ENCODE measurements around the gene PPP1R14D. TPM values are rescaled to one million over a fixed set of nuclear protein-coding genes. Genes with fewer than 3 reads are reported as not detected.

PPP1R14D gene
- polyA plus RNA-seq, 6 donors from 2014 or later = not detected

DNA sequence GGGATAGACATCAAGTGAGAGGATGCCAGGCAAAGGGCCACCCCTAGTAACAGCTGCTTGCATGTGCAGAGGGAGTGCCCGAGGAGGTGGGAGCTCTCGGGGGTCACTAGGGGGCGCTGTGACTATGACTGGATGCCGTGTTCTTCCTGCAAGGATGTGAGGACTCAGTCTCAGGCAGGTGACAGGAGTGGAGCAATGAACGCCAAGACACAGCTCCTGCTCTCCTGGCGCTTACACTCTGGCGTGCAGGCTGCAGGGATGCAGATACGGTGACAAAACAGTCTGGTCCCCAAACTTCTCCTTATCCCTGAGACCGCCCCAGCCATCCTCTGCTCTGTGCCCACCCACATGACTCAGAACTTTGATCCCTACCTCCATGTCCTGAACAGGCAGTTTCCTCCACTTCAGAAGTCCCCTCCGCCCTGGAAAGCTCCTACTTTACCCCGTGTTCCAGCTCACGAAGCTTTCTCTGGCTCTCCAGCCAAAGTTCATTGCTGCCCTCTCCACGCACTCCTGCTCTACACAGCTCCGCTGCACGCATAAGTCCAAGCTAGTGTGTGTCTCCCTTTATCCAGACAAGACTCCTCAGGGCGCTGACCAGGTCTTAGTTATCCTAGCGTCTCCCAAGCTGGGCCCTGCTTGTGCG is 30.8 kb upstream of the PPP1R14D start:
- Mint-ChIP-seq H3K9me3 (no peaks in the 10 kb centered on the region), H3K4me3 (no peak overlapping the region)

DNA sequence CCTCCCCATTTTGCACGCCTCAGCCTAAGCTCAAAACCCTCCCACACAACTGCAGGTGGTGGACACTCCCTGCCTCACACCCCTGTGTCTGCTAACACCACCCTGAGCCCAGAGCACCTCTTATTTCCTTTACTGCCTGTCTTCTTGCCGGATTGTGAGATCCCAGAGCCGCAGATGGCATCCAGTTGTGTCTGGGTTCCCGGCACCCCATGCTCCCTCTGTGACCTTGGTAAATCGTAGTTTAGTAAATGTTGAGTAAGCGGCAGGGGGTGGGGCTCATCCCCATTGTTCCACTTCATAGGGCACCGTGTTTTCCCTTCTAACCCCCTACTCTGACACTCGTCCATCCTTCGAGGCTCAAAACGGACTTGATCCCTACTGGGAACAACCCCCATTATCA is 30.2 kb upstream of the PPP1R14D start:
- Mint-ChIP-seq H3K27me3 (peaks cover 0 to under 1% (median 0%) of the 10 kb centered on the region in 3 donors), H3K4me3 (peak overlapping the region in 2 of 8 donors; percentile 34 to 66), H3K36me3 (peaks cover 0 to 4% of the 10 kb centered on the region in 2 donors), H3K4me1 (peaks cover 8 to 17% (median 11%) of the 10 kb centered on the region in 3 donors), H3K9me3 (no peaks in the 10 kb centered on the region), H3K27ac (no peak overlapping the region)
- DNase-seq (no peak), ATAC-seq (ENCODE audit: low read depth in 2 of 2) (no peak)

More for the DNA sequence above, 30.8 kb upstream of the PPP1R14D start:
- H3K27ac Mint-ChIP-seq = peak overlapping the region in 1 of 6 donors; percentile 37
- H3K36me3 Mint-ChIP-seq = peaks cover 0 to 4% of the 10 kb centered on the region in 2 donors
- DNase-seq (peak; percentile 69), ATAC-seq (ENCODE audit: low read depth in 2 of 2) (peak; percentile 79 to 83)
- H3K4me1 Mint-ChIP-seq = peaks cover 8 to 17% (median 11%) of the 10 kb centered on the region in 3 donors
- H3K27me3 Mint-ChIP-seq = peaks cover 0 to 6% (median 5%) of the 10 kb centered on the region in 3 donors

DNA sequence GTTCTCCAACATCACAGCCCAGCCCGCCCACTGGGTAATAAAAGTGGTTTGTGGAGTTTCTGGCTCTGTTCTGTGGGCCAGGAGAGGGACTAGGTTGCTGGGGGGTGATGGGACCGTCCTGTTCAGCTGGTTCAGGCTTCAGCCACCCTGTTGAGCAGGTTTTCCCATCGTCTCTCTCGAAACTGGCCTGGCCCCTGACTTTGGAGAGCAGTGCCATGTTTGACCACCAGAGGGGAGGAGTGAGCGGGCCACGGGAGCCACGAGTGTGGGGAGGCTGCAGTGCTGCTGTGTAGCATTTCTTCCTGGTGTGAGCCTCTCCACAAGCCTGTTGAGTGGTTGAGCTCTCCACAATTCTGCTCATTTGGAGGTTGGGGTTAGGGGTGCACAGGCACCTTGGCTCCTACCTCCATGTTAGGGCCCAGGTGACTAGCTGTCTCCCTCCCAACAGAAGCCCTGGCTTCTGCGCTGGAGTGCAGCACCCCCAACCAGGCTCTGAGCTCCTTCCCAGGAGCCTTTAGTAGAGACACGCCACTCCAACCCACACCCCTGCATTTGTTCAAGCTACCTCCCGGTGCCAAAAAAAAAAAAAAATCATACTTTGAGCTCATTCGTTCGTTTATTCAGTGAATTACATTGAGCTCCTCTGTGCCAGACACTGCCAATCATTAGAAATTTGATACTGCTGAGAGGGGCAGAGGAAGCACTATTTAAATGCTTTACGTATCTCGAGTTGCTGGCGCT is 29.3 kb upstream of the PPP1R14D start:
- Mint-ChIP-seq H3K36me3 (peaks cover 0 to 4% of the 10 kb centered on the region in 2 donors), H3K9me3 (no peaks in the 10 kb centered on the region), H3K4me1 (peaks cover 8 to 17% (median 11%) of the 10 kb centered on the region in 3 donors), H3K27me3 (no peaks in the 10 kb centered on the region), H3K4me3 (peak overlapping the region in 1 of 8 donors; percentile 11), H3K27ac (peak overlapping the region in 3 of 6 donors; percentile 13 to 70 (median 52))
- ATAC-seq (ENCODE audit: low read depth in 2 of 2) = peak; percentile 84 to 87
- peak; percentile 70 for DNase-seq

DNA sequence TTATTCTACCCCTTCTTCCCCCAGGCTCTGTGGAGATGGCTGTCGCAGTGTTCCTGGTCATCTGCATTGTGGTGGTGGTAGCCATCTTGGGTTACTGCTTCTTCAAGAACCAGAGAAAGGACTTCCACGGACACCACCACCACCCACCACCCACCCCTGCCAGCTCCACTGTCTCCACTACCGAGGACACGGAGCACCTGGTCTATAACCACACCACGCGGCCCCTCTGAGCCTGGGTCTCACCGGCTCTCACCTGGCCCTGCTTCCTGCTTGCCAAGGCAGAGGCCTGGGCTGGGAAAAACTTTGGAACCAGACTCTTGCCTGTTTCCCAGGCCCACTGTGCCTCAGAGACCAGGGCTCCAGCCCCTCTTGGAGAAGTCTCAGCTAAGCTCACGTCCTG is 28.2 kb upstream of the PPP1R14D start:
- Mint-ChIP-seq H3K4me1 (peaks cover 11 to 17% (median 12%) of the 10 kb centered on the region in 3 donors), H3K4me3 (no peak overlapping the region), H3K36me3 (peaks cover under 1 to 4% of the 10 kb centered on the region in 2 donors), H3K27me3 (no peaks in the 10 kb centered on the region), H3K27ac (no peak overlapping the region), H3K9me3 (no peaks in the 10 kb centered on the region)
- DNase-seq (no peak), ATAC-seq (ENCODE audit: low read depth in 2 of 2) (no peak)

DNA sequence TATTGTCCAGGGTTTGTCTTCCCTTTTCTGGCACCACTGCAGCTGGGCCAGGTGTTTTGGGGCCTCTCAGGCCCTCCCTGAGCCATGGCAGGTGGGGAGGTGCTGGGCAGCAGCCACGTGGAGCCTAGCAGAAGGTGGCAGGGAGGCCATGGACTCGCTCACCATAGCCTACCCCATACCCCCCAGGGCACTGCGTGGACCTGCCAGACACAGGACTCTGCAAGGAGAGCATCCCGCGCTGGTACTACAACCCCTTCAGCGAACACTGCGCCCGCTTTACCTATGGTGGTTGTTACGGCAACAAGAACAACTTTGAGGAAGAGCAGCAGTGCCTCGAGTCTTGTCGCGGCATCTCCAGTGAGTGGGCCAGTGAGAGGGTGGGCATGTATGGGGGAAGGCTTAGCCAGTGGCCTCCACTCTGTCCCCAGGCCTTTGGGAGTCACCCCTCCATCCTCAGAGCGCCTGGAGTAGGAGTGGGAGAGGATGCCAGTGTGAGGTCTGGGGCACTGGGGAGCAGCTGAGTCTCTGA is 27.3 kb upstream of the PPP1R14D start:
- Mint-ChIP-seq H3K36me3 (peaks cover 4 to 7% of the 10 kb centered on the region in 2 donors), H3K4me1 (peaks cover 11 to 17% (median 15%) of the 10 kb centered on the region in 3 donors), H3K27me3 (no peaks in the 10 kb centered on the region), H3K4me3 (no peak overlapping the region), H3K27ac (no peak overlapping the region), H3K9me3 (no peaks in the 10 kb centered on the region)
- DNase-seq (no peak), ATAC-seq (ENCODE audit: low read depth in 2 of 2) (no peak)

DNA sequence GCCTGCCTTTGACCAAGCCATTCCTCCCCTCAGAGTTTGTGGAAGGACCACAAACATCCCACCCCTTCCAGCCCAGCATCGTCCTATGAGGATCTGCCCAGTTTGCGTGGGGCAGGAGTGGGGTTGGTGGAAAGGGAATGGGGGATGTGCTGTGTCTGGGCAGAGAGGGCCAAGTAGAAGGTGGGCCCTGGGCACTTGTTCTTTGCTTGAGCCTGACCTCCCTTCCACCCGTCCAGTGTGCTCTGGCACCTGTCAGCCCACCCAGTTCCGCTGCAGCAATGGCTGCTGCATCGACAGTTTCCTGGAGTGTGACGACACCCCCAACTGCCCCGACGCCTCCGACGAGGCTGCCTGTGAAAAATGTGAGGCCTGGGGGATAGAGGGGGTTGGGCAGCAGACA is 25.7 kb upstream of the PPP1R14D start:
- Mint-ChIP-seq H3K4me3 (no peak overlapping the region), H3K9me3 (no peaks in the 10 kb centered on the region), H3K27me3 (no peaks in the 10 kb centered on the region), H3K27ac (no peak overlapping the region), H3K4me1 (peaks cover 9 to 13% (median 9%) of the 10 kb centered on the region in 3 donors), H3K36me3 (peaks cover 4 to 7% of the 10 kb centered on the region in 2 donors)
- DNase-seq = no peak
- no peak for ATAC-seq (ENCODE audit: low read depth in 2 of 2)

DNA sequence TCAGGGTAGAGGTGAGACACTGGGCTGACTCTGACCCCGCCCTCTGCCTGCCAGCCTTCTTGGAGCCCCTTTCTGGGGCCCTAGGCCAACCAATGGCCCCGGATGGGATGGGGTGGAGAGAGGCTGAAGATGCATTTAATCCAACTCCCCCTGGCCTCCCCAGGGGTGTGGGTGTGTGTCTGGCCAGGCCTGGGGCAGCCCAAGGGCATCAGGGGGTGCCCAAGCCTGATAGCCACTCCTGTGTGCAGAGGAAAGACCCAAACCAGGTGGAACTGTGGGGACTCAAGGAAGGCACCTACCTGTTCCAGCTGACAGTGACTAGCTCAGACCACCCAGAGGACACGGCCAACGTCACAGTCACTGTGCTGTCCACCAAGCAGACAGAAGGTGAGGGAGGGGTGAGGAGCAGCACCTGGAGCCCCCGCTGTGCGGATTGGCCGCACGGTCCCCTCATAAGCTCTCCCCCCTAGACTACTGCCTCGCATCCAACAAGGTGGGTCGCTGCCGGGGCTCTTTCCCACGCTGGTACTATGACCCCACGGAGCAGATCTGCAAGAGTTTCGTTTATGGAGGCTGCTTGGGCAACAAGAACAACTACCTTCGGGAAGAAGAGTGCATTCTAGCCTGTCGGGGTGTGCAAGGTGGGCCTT is 24.9 kb upstream of the PPP1R14D start:
- H3K27me3 Mint-ChIP-seq = no peaks in the 10 kb centered on the region
- H3K27ac Mint-ChIP-seq = no peak overlapping the region
- ATAC-seq (ENCODE audit: low read depth in 2 of 2) (no peak), DNase-seq (no peak)
- no peak overlapping the region for H3K4me3 Mint-ChIP-seq
- no peaks in the 10 kb centered on the region for H3K9me3 Mint-ChIP-seq
- H3K36me3 Mint-ChIP-seq = peaks cover 4 to 7% of the 10 kb centered on the region in 2 donors
- H3K4me1 Mint-ChIP-seq = peaks cover 6 to 7% (median 7%) of the 10 kb centered on the region in 3 donors

DNA sequence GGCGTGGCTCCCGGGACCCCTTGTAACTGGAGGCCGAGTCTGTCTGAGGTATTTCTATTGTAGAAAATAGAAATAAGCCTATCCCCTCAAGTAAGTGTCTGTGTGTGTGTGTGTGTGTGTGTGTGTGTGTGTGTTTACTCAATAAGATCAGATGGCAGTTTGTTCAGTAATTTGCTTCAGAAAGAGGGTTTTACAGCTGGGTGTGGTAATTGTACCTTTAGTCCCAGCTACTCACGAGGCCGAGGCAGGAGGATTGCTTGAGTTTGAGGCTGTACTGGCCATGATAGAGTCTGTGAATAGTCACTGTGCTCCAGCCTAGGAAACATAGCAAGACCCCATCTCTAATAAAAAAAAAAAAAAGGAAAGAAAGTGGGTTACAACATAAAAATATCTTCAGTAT is 24.0 kb upstream of the PPP1R14D start:
- Mint-ChIP-seq H3K4me3 (no peak overlapping the region), H3K36me3 (peaks cover 4 to 7% of the 10 kb centered on the region in 2 donors), H3K27me3 (no peaks in the 10 kb centered on the region), H3K9me3 (no peaks in the 10 kb centered on the region), H3K27ac (peak overlapping the region in 1 of 6 donors; percentile 30), H3K4me1 (peaks cover 9 to 11% (median 10%) of the 10 kb centered on the region in 3 donors)
- DNase-seq = no peak
- no peak for ATAC-seq (ENCODE audit: low read depth in 2 of 2)

DNA sequence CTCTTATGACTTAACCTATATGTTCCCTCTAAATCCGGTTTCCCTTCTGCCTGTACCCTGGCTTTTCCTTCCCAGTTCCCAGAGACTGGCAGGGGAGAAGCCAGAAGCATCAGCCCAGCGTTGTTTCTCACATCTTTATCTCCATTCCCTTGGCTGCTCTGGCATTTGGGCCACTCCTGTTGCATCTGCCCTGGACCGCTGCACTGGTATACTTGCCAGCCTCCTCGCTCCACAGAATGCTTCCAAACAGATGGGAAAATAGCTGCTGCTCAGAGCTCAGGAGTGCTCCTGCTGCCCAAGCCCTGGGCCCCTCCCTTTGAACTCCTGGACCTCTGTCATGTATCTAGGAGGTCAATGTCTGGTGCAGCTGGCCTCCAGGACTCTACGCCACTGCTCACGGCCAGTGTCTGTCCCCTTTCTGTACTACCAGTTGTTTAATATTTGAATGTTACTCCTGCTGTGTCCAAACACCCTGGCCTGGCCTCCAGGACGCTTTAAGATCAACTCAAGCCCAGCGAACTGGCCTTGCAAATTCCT is 22.1 kb upstream of the PPP1R14D start:
- Mint-ChIP-seq H3K27ac (peak overlapping the region in 1 of 6 donors; percentile 62), H3K36me3 (peaks cover 0 to 7% of the 10 kb centered on the region in 2 donors), H3K4me3 (no peak overlapping the region), H3K9me3 (no peaks in the 10 kb centered on the region), H3K4me1 (peaks cover 23 to 26% (median 26%) of the 10 kb centered on the region in 3 donors), H3K27me3 (no peaks in the 10 kb centered on the region)
- DNase-seq = no peak
- no peak for ATAC-seq (ENCODE audit: low read depth in 2 of 2)

DNA sequence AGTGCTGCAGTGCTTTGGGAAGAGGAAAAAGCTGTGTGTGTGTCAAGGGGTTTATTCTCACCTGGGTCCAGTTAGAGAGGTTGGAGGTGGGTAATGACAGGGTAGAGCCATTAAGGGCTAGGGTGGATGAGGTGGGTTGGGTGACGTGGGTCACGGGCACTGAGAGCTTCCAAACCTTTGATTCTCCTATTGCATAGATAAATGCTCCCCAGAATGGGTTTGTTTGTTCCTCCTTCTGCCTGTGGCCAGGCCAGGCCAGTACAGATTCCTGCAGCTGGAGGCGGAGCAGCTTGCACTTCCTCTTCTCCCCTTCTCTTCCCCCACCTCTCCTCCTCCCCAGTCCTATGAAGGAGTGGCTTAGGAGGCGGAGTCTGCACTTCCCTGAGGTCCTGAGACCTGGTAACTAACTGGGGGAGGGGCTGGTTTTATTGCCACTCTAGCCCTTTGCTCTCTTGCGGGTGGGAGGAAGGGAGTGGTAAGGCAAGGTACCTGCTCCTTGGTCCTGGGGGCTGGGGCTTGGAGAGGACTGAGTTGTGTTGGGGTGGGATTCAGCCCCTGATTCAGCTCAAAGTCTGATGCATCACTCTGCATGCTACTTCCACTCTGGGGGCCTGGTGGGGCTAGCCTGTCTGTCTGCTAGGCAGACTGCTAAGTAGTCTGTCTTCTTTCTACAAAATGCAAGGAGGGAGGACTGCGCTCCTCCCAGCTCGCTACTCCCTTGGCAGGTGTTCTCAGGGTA is 18.9 kb upstream of the PPP1R14D start:
- Mint-ChIP-seq H3K27me3 (no peaks in the 10 kb centered on the region), H3K36me3 (peaks cover 0 to 7% of the 10 kb centered on the region in 2 donors), H3K4me1 (peaks cover 34 to 43% (median 39%) of the 10 kb centered on the region in 3 donors), H3K4me3 (peak overlapping the region; percentile 2 to 91 (median 56)), H3K9me3 (no peaks in the 10 kb centered on the region), H3K27ac (peak overlapping the region; percentile 6 to 94 (median 88))
- ATAC-seq (ENCODE audit: low read depth in 2 of 2) (peak; percentile 64 to 70), DNase-seq (peak; percentile 35)

DNA sequence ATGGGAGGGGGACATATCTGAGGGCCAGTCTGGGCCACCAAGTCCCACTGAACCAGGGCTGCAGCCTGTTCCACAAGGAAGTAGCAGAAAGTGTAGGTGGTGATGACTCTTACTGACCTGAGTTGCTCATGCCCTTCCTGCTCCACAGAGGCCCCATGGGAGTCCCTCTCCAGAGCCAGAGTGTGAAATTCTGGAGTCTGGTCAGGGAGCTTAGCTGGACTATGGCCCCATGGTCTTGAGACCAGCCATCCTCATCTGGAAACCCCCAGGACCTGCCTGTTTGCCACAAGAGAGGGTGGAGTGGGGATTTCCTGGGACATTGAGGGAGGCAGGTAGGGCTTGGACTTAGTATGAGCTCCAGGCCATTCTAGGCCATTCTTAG is 18.3 kb upstream of the PPP1R14D start:
- no peak for ATAC-seq (ENCODE audit: low read depth in 2 of 2)
- H3K36me3 Mint-ChIP-seq = peaks cover 0 to 7% of the 10 kb centered on the region in 2 donors
- no peaks in the 10 kb centered on the region for H3K27me3 Mint-ChIP-seq
- no peaks in the 10 kb centered on the region for H3K9me3 Mint-ChIP-seq
- DNase-seq = no peak
- peaks cover 31 to 43% (median 39%) of the 10 kb centered on the region in 3 donors for H3K4me1 Mint-ChIP-seq
- peak overlapping the region; percentile 6 to 92 (median 88) for H3K27ac Mint-ChIP-seq
- peak overlapping the region in 6 of 8 donors; percentile 2 to 91 (median 56) for H3K4me3 Mint-ChIP-seq

DNA sequence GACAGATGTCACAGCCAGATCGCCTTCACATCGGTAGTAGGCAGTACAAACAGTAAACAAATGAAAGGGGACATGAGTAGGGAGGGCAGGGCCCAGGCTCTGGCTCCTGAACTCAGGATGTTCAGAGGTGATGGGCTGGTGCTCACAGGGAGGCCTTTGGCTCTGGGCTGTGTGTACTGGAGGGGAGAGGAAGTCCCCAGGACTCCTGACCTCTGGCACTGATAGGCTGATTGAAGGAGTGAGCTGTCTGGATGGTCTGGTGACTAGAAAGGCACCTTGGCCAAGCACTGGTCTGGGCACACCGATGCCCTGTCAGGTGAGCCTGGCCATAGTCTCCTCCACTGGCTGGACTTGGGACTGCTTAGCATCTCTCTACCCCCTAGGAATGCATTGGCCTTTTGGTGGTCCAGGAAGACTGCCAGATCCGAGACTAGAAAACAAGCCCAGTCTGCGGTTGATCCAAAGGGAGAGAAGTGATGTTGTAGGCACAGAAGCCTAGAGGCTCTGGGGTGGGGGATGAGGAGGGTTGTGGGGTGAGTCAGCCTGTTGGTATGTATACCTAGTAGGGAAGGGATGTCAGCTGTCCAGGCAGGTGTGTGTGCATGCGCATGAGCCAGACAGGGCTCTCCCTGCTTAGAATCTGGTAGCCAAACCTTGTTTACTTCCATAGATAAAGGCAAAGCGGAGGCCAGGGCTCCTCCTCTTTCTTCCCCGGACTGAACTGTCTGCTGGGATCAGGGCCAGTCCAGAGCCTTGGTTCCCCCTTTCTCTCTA is 17.2 kb upstream of the PPP1R14D start:
- peaks cover 27 to 43% (median 39%) of the 10 kb centered on the region in 3 donors for H3K4me1 Mint-ChIP-seq
- DNase-seq (no peak), ATAC-seq (ENCODE audit: low read depth in 2 of 2) (no peak)
- peak overlapping the region in 5 of 6 donors; percentile 6 to 86 (median 57) for H3K27ac Mint-ChIP-seq
- no peaks in the 10 kb centered on the region for H3K9me3 Mint-ChIP-seq
- H3K4me3 Mint-ChIP-seq = peak overlapping the region; percentile 23 to 93 (median 80)
- H3K27me3 Mint-ChIP-seq = no peaks in the 10 kb centered on the region
- no peaks in the 10 kb centered on the region for H3K36me3 Mint-ChIP-seq

Measured in naive B cell (primary cell).